Activated B cell treated with CpG ODN at 0.5 μM for 24 hours (primary cell): ENCODE data around the gene ARHGEF12. TPM values are rescaled to one million over a fixed set of nuclear protein-coding genes. Genes with fewer than 3 reads are reported as not detected.

Source experiments
- ATAC-seq: fragments of 200-7000 bp; cut with Tn5 transposase; one replicate; pipeline ENCODE4 v1.10.0; 2021; ENCODE audit warnings: low read depth, mild to moderate bottlenecking, moderate library complexity
- CTCF ChIA-PET: fragments of 350-600 bp; sonication (Branson Sonifier 250); formaldehyde crosslinking; loops from one replicate; lab custom pipeline; 2021; ENCODE audit warnings: antibody characterized with exemption; lab: Charles Lee
- POLR2A ChIA-PET: fragments of 350-600 bp; sonication (Branson Sonifier 250); formaldehyde crosslinking; loops from one replicate; lab custom pipeline; 2021; ENCODE audit warnings: antibody characterized with exemption; lab: Charles Lee
- DNase-seq: peaks from one replicate; pipeline ENCODE4 v3.0.0; 2022
- H3K27ac Mint-ChIP-seq: one replicate; pipeline ENCODE4 v1.8.0; 2020; ENCODE audit warnings: mixed read lengths
- H3K27me3 Mint-ChIP-seq: one replicate; pipeline ENCODE4 v1.8.0; 2021; ENCODE audit warnings: mixed read lengths
- H3K36me3 Mint-ChIP-seq: one replicate; pipeline ENCODE4 v1.8.0; 2021; ENCODE audit warnings: low read depth, mixed read lengths
- H3K4me1 Mint-ChIP-seq: one replicate; pipeline ENCODE4 v1.8.0; 2021; ENCODE audit warnings: mixed read lengths
- H3K4me3 Mint-ChIP-seq: one replicate; pipeline ENCODE4 v1.8.0; 2020; ENCODE audit warnings: mild to moderate bottlenecking, mixed read lengths
- H3K9me3 Mint-ChIP-seq: one replicate; pipeline ENCODE4 v1.8.0; 2020; ENCODE audit warnings: mixed read lengths
- intact Hi-C: fragments of 100-400 bp; cut with micrococcal nuclease; formaldehyde crosslinking; loops from one replicate; pipeline ENCODE4 v1.15.1; 2024
- total RNA-seq: library from RNA; stranded (reverse); gene quantifications from 2 replicates; pipeline ENCODE4 v1.2.3, GENCODE V29; 2022
- TF ChIP-seq, protein P1 (sequence below): fragments of 200-600 bp; IDR thresholded peaks from one replicate; pipeline ENCODE4 v1.8.0; 2022; ENCODE audit warnings: antibody characterized with exemption, mild to moderate bottlenecking

ARHGEF12 gene
- total RNA-seq, 1 donor from 2014 or later = 25.8 TPM

DNA sequence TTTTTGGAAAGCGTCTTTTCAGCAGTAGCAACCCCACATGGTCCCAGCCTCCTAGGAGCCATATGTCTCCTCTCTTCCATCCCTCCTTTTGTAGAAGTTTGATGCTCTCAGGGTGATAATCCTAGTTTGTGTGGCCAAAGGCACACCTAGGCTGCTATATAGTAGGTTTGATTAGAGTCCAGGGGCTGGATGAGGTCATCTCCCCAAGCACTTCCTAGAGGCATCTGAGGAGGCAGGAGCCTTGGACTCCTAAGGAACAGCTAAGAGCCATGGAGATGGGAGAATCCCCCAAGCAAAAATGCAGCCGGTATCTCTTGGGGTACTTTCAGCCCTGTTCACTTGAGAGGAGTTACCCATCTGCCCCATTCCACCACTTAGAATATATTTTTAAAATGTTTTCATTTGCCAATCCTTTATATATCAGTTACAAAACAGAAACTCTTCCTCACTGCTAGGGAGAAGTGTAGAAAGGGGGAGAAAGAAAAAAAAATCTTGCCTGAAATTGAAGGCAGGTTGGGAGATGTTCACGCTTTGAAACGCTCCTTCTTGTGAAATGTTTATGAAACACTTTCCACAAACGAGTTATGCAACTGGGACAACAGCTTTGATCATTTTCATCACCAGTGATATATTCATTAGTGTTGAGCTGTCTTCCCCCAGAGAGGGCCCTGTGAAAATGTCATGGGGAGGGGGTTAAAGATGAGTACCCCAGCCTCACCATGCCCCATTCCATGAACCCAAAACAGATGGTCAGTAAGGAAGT is 43.0 kb upstream of the ARHGEF12 start:
- Mint-ChIP-seq H3K4me3 (no peak overlapping the region), H3K27ac (no peak overlapping the region), H3K9me3 (no peaks in the 10 kb centered on the region), H3K27me3 (peaks cover 46% of the 10 kb centered on the region), H3K36me3 (no peaks in the 10 kb centered on the region), H3K4me1 (no peaks in the 10 kb centered on the region)
- TF ChIP-seq, protein P1, sequence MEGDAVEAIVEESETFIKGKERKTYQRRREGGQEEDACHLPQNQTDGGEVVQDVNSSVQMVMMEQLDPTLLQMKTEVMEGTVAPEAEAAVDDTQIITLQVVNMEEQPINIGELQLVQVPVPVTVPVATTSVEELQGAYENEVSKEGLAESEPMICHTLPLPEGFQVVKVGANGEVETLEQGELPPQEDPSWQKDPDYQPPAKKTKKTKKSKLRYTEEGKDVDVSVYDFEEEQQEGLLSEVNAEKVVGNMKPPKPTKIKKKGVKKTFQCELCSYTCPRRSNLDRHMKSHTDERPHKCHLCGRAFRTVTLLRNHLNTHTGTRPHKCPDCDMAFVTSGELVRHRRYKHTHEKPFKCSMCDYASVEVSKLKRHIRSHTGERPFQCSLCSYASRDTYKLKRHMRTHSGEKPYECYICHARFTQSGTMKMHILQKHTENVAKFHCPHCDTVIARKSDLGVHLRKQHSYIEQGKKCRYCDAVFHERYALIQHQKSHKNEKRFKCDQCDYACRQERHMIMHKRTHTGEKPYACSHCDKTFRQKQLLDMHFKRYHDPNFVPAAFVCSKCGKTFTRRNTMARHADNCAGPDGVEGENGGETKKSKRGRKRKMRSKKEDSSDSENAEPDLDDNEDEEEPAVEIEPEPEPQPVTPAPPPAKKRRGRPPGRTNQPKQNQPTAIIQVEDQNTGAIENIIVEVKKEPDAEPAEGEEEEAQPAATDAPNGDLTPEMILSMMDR = no peak
- POLR2A ChIA-PET = no interaction called here
- no peak for DNase-seq
- ATAC-seq = no peak
- intact Hi-C loops = no loop called here
- CTCF ChIA-PET = interaction anchor here (1.0 kb wide), 1 partner anchor 10 kb away, joined by 3 read pairs; no protein-coding TSS in a partner anchor

DNA sequence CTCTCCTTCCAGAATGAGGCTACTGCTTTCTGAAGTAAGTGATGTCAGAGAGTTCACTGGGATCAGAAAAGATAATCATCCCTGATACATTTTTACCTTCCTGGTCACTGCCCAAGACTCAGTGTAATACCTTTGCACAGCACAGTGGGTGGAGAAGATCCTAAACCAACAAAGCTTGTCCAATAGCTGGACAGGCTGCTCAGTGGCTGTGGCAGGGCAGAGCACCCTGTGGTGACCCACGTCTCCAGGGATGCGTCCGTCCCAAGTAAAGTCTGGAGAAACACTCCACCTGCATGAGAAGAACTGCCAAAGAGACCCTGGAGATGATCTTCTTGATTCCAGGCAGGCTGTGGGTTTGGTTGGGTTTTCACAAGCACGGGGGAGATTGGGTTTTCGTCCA is 42.1 kb upstream of the ARHGEF12 start:
- H3K36me3 Mint-ChIP-seq = no peaks in the 10 kb centered on the region
- ATAC-seq (no peak), DNase-seq (no peak)
- H3K4me1 Mint-ChIP-seq = no peaks in the 10 kb centered on the region
- no peak overlapping the region for H3K27ac Mint-ChIP-seq
- POLR2A ChIA-PET = no interaction called here
- TF ChIP-seq, protein P1 = no peak
- intact Hi-C loops = no loop called here
- H3K4me3 Mint-ChIP-seq = no peak overlapping the region
- H3K27me3 Mint-ChIP-seq = peaks cover 49% of the 10 kb centered on the region
- CTCF ChIA-PET = no interaction called here
- no peaks in the 10 kb centered on the region for H3K9me3 Mint-ChIP-seq

DNA sequence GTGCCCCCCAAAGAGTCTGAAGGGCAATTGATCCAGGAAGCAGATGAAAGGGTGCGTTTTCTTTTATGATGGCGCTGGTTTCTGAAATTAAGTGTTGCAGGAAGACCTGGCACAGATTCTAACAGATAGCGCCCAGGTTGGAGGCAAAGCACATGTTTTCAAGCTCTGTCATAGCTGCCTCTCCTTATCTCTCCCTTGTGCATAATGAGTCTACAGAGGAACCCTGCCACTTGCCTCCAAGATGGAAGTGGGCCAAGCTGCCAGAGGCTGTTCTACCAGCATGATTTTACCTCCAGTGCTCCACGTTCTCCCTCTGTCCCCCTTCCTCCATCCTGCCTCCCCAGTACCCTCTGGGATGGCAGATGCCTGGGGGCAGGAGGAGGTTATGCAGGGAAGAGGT is 41.1 kb upstream of the ARHGEF12 start:
- DNase-seq = no peak
- intact Hi-C loops = no loop called here
- no peak for ATAC-seq
- no peak overlapping the region for H3K4me3 Mint-ChIP-seq
- H3K27me3 Mint-ChIP-seq = peaks cover 44% of the 10 kb centered on the region
- H3K27ac Mint-ChIP-seq = no peak overlapping the region
- H3K36me3 Mint-ChIP-seq = no peaks in the 10 kb centered on the region
- no peaks in the 10 kb centered on the region for H3K9me3 Mint-ChIP-seq
- TF ChIP-seq, protein P1 = no peak
- ChIA-PET CTCF (no interaction called here), POLR2A (no interaction called here)
- H3K4me1 Mint-ChIP-seq = no peaks in the 10 kb centered on the region

DNA sequence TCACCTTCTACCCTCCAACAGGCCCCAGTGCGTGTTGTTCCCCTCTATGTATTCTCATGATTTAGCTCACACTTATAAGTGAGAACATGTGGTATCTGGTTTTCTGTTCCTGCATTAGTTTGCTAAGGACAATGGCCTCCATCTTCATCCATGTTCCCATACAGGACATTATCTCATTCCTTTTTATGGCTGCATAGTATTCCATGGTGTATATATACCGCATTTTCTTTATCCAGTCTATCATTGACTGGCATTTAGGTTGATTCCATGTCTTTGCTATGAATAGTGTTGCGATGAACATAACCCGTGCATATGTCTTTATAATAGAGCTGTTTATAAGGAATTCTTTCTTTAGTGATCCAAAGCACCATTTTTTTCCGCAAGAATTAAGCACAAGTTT is 39.7 kb upstream of the ARHGEF12 start:
- Mint-ChIP-seq H3K27ac (no peak overlapping the region), H3K36me3 (no peaks in the 10 kb centered on the region), H3K4me3 (no peak overlapping the region), H3K4me1 (no peaks in the 10 kb centered on the region), H3K27me3 (peaks cover 41% of the 10 kb centered on the region), H3K9me3 (no peaks in the 10 kb centered on the region)
- no peak for DNase-seq
- intact Hi-C loops = no loop called here
- ChIA-PET CTCF (no interaction called here), POLR2A (no interaction called here)
- ATAC-seq = no peak
- TF ChIP-seq, protein P1 = no peak

DNA sequence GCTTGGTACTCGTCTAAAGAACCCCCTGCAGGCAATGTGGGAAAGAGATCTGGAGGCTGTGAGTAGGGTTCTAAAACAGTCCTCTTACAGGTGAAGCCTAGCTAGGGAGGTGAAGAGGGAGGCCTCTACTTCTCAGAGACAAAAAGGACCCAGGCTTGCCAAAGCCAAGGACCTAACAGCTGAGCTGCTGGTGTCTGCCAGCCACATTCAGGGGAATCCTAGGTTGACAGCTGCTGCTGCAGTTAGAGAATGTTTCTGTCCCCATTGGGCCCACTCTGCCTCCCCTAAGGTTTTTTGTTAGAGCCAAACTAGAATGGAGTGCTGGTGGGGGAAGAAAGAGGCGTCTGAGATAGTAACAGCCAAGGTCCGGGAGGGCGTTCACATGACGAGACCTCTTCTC is 37.8 kb upstream of the ARHGEF12 start:
- Mint-ChIP-seq H3K4me1 (no peaks in the 10 kb centered on the region), H3K4me3 (no peak overlapping the region), H3K36me3 (no peaks in the 10 kb centered on the region), H3K27me3 (peaks cover 39% of the 10 kb centered on the region), H3K9me3 (no peaks in the 10 kb centered on the region), H3K27ac (no peak overlapping the region)
- intact Hi-C loops = no loop called here
- DNase-seq (no peak), ATAC-seq (no peak)
- POLR2A ChIA-PET = no interaction called here
- CTCF ChIA-PET = no interaction called here
- TF ChIP-seq, protein P1 = no peak
